Measurements from ENCODE around the gene CCN2. TPM values are rescaled to one million over a fixed set of nuclear protein-coding genes. Genes with fewer than 3 reads are reported as not detected.
A peak's percentile ranks its signal among the peaks of the same experiment; 100 is the strongest.

CCN2 gene
- total RNA-seq, 1 experiment from 2014 or later: 44.1 TPM

- H2BK12ac ChIP-seq (ENCODE audit: insufficient read length, low read depth, low read length): no peak overlapping the region
- H3K4ac ChIP-seq (ENCODE audit: low read depth, low read length): no peak overlapping the region
- H2BK5ac ChIP-seq (ENCODE audit: insufficient read length, low read length): no peak overlapping the region
- H2BK120ac ChIP-seq (ENCODE audit: low read depth, low read length, poor library complexity, severe bottlenecking): no peak overlapping the region
- peaks cover 5% of the 10 kb centered on the region; the same call in 1 of the 2 replicates for H3K79me2 ChIP-seq (ENCODE audit: insufficient read depth, low read length)
- H3K9me3 ChIP-seq (ENCODE audit: control insufficient read depth, low read depth, low read length): peaks cover 28% of the 10 kb centered on the region
- no peak overlapping the region for H2AFZ ChIP-seq (ENCODE audit: low read length)
- no peak overlapping the region for H2BK15ac ChIP-seq (ENCODE audit: low read depth, low read length)
- H4K5ac ChIP-seq (ENCODE audit: insufficient read length, low read depth, low read length): no peak overlapping the region
- no peak overlapping the region for H4K8ac ChIP-seq (replicated peaks; ENCODE audit: insufficient read length, low read depth, low read length)
- H3K4me3 Mint-ChIP-seq: peak overlapping the region in 1 of 2 experiments; percentile 0; a peak in 1 of 5 replicates
- no peak overlapping the region for H2BK20ac ChIP-seq (ENCODE audit: low read depth, low read length, poor library complexity, severe bottlenecking)
- peak overlapping the region in 2 of 3 experiments; percentile 0 to 16; a peak in 1 of 7 replicates for H3K27ac Mint-ChIP-seq
- H3K23ac ChIP-seq (ENCODE audit: insufficient read length, low read depth, low read length): no peak overlapping the region
- H3K4me1 Mint-ChIP-seq: peaks cover 27 to 38% of the 10 kb centered on the region in 2 experiments
- no peak overlapping the region for H4K91ac ChIP-seq (ENCODE audit: insufficient read length, low read depth, low read length)
- H3K56ac ChIP-seq (ENCODE audit: insufficient read length, low read depth, low read length): no peak overlapping the region
- no peak overlapping the region for H3K14ac ChIP-seq (ENCODE audit: insufficient read depth, low read length)
- no peaks in the 10 kb centered on the region for H3K23me2 ChIP-seq (ENCODE audit: insufficient read length, low read depth, low read length, poor library complexity, severe bottlenecking)
- no peak for TF ChIP-seq CTCF (conservative IDR thresholded peaks at IDR 0.05)
- peaks cover 22 to 41% of the 10 kb centered on the region in 2 experiments for H3K9me3 Mint-ChIP-seq
- no peak overlapping the region for H3K4me2 ChIP-seq (ENCODE audit: insufficient read depth, insufficient read length, low read length)
- H3K79me1 ChIP-seq (ENCODE audit: insufficient read depth, low read depth, low read length, poor library complexity, severe bottlenecking): no peaks in the 10 kb centered on the region
- no peak overlapping the region for H3K18ac ChIP-seq (ENCODE audit: insufficient read length, low read depth, low read length)
- no peaks in the 10 kb centered on the region for H4K20me1 ChIP-seq (ENCODE audit: control insufficient read depth, insufficient read depth, insufficient read length)
- no peak overlapping the region for H3T11ph ChIP-seq (ENCODE audit: low read length)
- DNase-seq: peak; percentile 38
- no peak overlapping the region for H2AK5ac ChIP-seq (ENCODE audit: insufficient read length, low read length)
- H3K9ac ChIP-seq (ENCODE audit: extremely low read depth, insufficient read length, low read length): no peak overlapping the region
- H3K27me3 Mint-ChIP-seq (ENCODE audit: low read depth): peaks cover 3% of the 10 kb centered on the region; the same call in 1 of the 2 replicates
- H3K27ac ChIP-seq (ENCODE audit: insufficient read length, low read depth, low read length): peak overlapping the region; percentile 29
- peaks cover 4% of the 10 kb centered on the region; the same call in 1 of the 2 replicates for H3K4me1 ChIP-seq (ENCODE audit: insufficient read depth, low read length)
- H3K36me3 Mint-ChIP-seq (ENCODE audit: insufficient read depth in 1 of 3, low read depth in 3 of 3): peaks cover 28 to 59% (median 52%) of the 10 kb centered on the region in 3 experiments
- no peaks in the 10 kb centered on the region for H3K27me3 ChIP-seq (ENCODE audit: insufficient read depth, low read length)
These were observed 50.9 kb downstream of the CCN2 start for GRCh38 chr6:131900231-131900630.

Measured in H9 (cell line).